GM12865 (cell line): Measurements from ENCODE around the gene HACL1.
"Not testable (repeated sequence)": the region's sequence is repeated elsewhere in the genome, so short reads cannot be mapped to it uniquely, and the experiment has no call there.

Experiments used
- DNase-seq: peaks from one replicate; pipeline ENCODE4 v3.0.0; 2010; ENCODE audit warnings: low read depth
- H3K4me3 ChIP-seq: 2 replicates; pipeline ENCODE4 v1.5.1; 2011; ENCODE audit warnings: mild to moderate bottlenecking, low read depth, low read length, control low read depth
- CTCF ChIP-seq: IDR thresholded peaks from 2 replicates; pipeline ENCODE4 v1.5.1; 2011; ENCODE audit warnings: low read length, control low read depth, low read depth, inconsistent platforms; ENCODE audit not compliant: insufficient read depth; ENCODE audit errors: missing control alignments

HACL1 gene

GRCh38 chr3:15541371-15541770, 60.0 kb downstream of the HACL1 start:
- no peak for TF ChIP-seq CTCF
- DNase-seq, result no peak
- H3K4me3 ChIP-seq, result no peak overlapping the region

GRCh38 chr3:15539066-15539465, 62.3 kb downstream of the HACL1 start:
- H3K4me3 ChIP-seq, result no peak overlapping the region
- no peak for TF ChIP-seq CTCF
- no peak for DNase-seq

- TF ChIP-seq CTCF, result no peak
- no peak for DNase-seq
- no peak overlapping the region for H3K4me3 ChIP-seq
These were observed 63.0 kb downstream of the HACL1 start for GRCh38 chr3:15538345-15538744.

DNA sequence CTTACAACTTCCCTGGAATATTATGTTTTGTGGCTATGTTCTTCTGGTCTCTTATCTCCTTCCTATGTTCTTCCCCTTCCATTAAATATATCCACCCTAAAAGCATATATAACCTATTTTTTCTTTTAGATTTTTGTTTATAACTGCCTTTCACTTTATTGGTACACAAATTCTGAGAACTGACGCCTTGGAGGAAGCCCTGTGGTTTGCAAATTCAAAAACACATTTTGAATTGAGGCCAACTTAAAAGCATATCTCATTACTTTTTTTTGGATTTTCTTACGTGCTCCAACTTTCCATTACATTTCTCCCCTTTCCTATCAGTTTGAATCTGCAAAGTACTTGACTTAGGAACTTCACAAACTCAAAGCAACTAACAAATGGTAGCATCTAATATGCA, 64.5 kb downstream of the HACL1 start:
- no peak for TF ChIP-seq CTCF
- no peak for DNase-seq
- H3K4me3 ChIP-seq, result no peak overlapping the region

DNA sequence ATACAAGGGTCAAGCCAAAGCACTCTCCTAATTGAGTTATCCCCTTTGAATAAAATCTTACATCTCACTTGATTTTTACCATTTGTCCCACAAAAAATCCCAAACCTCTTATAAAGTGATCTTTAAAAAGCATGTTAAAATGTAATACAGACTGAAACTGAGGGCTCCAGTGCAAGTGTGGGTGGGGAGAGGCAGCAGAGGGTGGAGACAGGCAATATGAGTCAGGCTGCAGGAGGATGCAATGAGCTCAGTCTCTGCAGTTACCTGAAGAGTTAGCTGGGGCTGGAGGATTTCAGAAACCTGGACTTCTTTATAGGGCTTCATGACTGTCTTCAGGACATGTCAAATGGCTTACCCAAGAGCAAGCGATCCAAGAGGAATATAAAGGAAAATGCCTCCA, 65.6 kb downstream of the HACL1 start:
- no peak for TF ChIP-seq CTCF
- H3K4me3 ChIP-seq, result no peak overlapping the region
- no peak for DNase-seq

DNA sequence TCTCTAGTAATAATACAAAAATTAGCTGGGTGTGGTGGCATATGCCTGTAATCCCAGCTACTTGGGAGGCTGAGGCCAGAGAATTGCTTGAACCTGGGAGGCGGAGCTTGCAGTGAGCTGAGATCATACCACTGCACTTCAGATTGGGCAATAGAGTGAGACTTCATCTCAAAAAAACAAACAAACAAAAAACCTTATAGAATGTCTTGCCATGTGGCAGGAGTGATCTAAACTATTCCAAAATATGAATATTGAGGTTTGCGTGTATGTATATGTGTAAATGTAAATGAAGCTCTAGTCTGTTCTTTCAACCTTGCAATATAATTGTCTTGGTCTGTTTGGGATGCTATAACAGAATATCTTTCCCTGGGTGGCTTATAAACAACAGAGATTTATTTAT, 68.8 kb downstream of the HACL1 start:
- not testable (repeated sequence) for DNase-seq, H3K4me3 ChIP-seq

- no peak overlapping the region for H3K4me3 ChIP-seq
- no peak for TF ChIP-seq CTCF
- no peak for DNase-seq
These were observed 70.0 kb downstream of the HACL1 start for GRCh38 chr3:15531346-15531745.

DNA sequence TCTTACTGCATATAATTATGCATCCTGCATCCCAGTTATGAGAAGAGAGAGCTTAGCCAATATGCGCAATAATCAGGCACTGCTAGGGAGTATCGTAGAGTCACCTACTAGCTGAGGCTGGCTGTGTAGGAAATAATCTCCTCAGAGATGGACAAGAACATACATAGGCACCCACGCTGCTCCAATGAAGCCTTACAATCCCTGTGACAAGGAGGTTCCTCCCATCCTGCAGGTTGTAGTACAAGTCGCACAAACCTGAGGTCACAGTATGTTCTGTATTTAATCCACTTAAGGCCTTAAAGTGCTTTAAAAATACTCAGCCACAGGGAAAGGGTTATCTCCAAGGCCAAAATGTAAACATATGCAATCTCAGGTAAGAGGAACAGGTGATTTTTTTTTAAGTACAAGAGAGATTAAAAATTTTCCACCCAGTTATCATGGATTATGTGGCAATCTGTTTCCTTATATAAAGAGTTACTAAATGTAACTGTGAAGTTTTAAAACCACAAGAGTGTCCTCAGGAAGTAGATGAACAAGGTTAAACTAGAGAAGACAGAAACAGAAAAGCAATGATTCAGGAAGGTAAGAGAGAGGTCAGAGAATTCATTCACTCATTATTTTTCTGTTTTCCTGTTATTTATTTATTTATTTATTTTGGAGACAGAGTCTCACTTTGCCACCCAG, 72.4 kb downstream of the HACL1 start:
- DNase-seq, result no peak
- no peak overlapping the region for H3K4me3 ChIP-seq
- no peak for TF ChIP-seq CTCF
